Forelimb muscle (tissue), 1 donor: Measurements from ENCODE around the gene UBN1. TPM values are rescaled to one million over a fixed set of nuclear protein-coding genes. Genes with fewer than 3 reads are reported as not detected.

ENCODE experiments used
- DNase-seq: peaks from one replicate; pipeline ENCODE4 v3.0.0-alpha.2; 2013; ENCODE audit warnings: low read depth
- polyA plus RNA-seq: library from polyadenylated mRNA; unstranded; fragments of 120-200 nt; gene quantifications from one replicate; pipeline ENCODE4 v1.2.1, GENCODE V29; 2013; ENCODE audit not compliant: insufficient read length

The UBN1 gene
- polyA plus RNA-seq, 1 donor, result 17.9 TPM

DNA sequence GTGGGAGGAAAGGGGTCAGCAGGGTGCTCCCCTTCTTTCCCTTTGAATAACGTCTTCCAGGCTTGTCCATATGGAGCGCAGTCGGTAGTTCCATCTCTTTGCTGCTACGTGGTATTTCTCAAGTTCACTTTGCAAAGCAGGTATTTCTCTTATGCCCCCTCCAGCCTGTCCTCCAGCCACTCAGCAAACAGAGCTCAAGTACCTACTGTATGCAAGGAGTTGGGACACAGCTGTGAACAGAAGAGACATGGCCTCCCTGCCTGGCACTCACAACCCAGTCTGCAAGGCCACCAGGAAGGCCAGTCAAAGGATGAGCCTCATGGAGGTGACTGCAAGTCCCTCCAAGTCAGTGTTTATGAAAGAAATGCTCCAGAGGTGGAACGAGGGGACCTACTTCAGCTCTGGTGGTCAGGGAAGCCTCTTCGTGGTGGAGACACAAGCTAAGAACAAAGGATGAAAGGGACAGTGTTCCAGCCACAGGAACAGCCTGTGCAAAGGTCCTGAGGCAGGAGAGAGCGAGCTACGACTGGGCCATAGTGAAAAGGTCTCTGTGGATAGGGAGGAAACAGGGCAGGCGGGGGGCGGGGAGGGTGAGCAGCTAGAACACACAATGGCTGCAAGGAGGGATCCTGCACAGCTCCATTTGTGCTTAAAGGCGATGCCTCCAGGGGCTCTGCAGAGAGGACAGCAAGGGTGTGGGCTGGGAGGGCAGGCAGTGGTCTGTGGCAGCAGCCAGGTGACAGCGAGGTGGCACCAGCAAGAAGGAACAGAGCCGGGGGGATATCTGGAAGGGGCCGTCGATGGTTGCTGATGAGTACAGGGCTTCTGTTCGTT, 57.0 kb downstream of the UBN1 start:
- DNase-seq, result no peak

DNA sequence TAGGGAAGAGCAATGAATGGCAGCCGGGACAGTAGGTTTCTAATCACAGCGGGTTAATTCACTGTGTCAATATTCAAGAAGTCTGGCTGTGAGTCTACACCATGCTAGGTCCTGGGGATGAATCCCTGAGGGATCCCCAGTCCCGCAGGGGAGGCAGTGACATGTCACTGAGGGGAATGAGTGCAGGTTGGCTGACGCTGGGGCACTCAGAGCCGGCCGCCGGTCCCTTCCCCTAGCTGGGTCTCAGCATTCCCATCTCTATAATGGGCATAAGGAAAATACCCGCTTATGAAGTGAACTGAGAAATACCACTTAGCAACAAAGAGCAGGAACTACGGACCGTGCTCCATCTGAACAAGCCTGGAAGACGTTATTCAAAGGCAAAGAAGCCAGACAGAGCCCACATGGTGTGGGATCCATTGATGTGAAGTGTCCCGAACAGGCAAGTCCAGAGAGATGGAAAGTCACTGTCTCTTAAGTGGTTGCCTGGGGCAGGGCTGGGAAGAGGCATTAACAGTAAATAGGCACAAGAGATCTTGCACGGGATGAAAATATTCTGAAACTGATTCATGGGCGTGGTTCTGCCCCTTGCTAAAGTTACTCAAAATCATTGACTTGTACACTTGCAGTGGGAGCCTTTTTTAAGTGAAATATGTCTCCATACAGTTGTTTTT, 57.8 kb downstream of the UBN1 start:
- no peak for DNase-seq

DNA sequence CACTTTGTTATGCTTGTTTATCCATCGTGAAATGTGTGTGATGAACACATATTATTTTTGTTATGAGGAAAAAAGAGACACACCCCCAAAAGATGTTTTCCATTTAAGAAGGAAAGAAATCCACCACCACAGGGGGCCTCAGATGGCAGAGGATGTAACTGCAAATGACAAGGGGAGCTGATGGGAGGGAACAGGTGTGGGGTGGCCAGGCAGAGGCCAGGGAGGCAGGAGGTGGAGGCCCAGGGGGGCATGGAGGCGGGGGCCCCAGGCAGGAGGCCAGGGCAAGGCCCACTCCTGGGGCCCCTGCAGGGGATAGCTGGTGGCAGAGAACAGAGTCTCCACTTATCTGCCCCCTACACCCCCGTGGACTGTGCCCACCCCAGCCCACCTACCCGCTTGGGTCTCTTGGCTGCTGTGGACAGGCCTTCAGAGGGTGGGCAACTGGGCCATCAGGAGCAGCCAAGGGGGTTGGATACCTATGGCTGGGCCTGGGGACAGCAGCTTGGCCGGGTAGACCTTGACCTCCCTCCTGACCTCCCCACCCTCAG, 61.6 kb downstream of the UBN1 start:
- DNase-seq, result no peak

DNA sequence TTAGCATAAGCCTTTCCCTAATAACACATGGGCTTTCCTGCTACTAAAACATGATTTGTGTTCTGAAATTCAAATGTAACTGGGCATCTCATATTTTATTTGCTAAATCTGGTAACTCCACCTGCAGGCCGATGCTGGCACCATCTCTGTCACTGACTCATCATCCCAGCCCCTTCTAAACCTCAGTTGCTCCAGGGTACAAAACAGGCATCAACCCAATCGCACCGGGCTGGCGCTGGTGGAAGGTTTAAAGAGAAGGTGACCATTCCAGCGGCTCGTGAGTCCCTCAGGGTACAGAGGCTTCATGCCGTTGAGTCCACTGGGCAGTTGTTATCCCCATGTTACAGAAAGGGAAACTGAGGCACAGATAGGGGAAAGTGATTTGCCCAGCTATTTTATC, 62.5 kb downstream of the UBN1 start:
- DNase-seq, result no peak

DNA sequence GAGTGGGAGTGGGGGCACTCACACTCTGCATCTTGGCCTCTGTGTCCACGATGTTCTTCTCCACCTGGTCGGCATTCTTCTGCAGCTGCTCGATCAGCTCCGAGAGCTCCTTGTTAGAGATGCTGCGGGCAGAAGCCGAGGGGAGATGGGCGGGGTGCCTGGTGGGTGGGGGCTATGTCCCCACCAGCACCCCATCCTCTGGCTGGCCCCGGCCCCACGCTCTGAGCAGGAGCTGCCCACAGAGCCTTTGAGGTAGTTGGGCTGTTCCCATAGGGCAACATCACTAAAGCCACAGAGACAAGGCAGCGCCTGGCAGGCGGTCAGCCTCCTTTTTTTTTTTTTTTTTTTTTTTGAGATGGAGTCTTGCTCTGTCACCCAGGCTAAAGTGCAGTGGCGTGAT, 63.5 kb downstream of the UBN1 start:
- no peak for DNase-seq

DNA sequence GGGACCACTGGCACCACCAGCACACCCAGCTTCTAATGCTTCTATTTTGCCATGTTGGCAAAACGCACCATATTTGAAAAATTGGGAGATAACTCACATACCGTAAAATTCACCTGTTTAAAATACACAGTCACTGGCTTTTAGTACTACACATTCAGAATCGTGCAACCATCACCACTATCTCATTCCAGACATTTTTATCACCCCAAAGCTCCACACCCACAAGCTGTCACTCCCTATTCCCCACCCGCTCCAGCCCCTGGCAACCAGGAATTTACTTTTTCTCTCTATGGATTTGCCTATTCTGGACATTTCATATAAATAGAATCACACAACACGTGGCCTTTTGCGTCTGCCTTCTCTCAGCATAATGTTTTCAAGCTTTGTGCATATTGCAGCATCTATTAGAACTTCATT, 64.7 kb downstream of the UBN1 start:
- no peak for DNase-seq

DNA sequence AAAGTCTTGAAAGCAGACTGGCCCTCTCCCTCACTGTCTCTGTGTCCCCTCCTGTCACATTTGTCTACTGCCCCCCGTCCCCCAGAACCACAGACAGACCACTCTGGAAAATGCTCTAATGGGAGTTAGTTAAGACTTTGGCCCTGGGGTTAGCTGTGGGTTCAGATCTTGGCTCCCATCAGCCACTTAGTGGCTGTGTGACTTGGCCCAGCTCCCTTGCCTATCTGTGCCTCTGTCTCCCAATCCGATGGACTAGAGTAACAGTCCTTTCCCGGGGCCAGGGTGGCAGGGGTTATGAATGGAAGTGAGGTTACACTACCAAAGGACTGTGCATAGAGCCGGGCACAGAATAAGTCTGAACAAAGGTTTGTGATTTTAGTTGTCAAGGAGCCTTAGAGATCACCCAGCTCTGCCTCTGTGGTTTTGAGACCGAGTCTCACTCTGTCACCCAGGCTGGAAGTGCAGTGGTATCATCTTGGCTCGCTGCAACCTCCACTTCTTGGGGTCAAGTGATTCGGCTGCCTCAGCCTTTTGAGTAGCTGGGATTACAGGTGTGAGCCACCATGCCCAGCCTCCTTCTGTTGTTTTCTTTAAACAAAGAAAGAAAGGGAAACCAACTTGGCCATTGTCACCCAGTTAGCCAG, 66.0 kb downstream of the UBN1 start:
- DNase-seq, result no peak

DNA sequence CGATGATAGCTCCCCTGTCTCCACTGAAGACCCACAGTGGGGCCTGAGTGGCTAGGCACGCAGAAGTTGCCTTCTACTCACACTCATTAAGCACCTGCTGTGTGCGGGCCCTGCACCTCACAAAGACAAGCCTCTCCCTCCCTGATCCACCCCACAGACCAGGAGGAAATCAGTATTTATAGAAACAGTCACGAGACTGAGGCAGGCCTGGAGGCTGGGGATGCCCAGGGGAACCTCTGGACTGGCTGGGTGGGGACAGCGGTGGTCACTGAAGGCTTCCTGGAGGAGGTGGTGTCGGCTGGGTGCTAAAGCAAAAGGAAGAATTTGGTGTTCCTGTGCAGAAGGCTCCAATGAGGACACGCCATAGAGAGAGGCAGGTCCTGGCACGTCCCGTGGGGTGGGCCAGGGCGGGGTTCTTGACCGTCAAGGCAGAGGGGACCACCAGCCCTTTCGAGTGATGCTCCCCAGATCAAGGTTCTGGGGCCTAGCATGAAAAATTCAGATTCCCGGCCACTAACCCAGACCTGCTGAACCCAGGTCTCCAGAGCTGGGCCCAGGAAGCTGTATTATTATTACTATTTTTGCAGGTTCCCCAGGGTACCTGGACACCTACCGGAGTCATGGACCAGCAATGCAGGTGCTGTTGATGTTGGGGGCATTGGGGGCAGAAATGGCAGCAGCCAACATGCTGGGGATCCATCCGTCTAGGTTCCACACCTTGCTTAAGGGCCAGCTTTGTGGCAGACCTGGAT, 66.7 kb downstream of the UBN1 start:
- DNase-seq, result no peak

DNA sequence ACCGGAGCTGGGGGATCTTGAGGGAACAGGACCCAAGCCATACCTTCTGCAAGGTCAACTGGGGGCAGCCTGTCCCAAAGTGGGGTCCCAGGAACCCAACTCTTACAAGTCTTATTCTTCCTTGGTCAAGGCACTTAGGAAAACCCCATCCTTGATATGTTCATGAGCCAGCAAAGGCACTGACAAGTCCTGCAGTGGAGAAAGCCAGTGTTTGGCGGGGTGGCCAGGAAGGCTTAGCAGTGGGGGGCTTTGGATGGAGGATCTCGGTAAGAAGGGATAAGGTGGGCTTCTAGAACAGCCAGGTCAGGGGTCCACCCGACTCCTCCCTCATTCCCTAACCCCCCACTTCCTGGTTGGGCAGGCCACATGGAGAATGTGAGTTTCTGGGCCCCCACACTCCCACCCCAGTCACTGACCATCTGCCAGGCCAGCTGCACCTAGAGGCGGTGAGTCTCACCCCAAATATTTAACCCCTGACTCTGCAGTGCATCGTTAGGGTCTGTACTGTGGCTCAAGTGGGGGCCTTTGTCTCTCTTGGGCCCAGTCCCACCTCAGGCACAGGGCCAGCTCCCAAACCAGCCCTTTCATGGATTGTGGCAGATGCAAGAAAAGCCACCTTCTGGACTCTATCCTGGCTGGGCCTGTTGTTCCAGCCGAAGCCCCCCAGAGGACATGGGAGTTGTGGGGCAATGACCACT, 67.4 kb downstream of the UBN1 start:
- no peak for DNase-seq

DNA sequence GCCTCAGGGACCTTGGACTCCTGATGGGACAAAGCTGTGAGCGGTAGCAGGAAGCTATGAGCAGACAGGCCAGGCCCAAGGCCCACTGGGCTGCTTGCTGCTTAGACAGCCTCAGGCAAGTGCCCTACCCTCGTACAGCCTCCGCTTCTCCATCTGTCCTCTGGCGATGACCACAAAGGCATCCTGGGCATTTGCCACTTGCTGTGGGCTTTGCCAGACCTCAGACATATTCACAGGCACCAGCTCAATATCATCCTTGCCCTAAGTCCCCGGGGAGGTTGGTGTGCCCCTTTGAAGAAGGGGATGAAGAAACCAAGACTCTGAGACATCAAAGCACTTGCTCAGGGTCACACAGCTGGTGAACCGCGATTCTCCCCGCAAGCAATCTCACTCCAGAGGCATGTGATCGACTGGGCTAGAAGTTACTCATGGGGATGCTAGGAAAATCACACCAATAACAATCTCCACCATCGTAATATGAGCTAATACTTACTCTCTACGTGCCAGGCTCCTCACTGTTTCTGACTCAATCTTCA, 68.0 kb downstream of the UBN1 start:
- DNase-seq, result no peak

DNA sequence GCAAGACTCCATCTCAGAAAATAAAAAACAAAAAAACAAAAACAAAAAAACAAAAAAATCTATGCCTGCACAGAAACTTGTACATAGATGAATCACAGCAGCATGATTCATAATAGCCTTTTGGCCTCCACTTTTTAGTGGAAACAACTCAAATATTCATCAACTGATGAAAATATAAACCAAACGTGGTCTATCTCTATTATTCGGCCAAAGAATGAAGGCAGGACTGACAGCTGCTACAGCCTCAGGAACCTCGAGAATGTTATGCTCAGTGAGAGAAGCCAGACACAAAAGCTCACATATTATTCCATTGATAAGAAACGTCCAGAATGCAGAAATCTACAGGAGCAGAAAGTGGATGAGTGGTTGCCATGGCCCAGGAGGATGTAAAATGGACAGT, 69.8 kb downstream of the UBN1 start:
- no peak for DNase-seq

DNA sequence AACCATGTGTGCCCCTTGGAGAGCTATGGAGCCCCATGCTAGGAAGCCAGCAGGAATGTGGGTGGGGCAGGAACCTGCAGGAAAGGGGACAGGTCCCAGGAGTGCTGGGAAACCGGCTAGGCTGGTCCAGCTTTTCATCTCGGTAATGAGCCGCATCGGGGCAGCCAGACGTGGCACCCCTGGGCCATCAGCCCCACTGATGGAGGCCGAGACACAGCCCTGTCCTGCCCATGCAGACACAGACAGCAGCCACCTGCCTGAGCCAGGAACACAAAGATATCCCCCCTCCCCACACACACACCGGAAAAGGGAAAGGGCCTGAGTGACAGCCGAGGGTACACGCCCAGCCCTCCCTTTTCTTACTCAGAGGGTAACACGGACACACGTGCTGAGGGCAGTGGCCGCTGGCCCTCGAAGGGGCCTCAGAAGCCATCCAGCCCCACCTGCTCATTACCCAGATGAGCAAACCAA, 71.5 kb downstream of the UBN1 start:
- DNase-seq, result no peak

DNA sequence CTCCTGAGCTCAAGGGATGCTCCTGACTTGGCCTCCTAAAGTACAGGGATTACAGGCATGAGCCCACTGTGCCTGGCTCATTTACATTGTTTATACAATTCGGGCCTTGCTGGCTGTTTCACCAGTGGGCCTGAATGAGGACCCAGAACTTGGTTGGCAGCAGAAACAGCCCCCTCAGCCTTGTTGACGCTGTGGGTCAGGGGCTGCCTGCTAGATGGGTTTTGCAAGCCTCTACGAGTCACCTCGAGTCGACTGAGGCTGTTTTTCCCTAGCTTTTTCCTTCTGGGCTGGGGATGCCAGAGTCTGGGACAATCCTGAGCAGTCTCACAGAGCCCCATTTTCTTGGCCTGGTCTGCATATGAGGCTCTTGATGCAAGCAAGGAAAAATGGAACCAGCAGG, 73.5 kb downstream of the UBN1 start:
- DNase-seq, result no peak

DNA sequence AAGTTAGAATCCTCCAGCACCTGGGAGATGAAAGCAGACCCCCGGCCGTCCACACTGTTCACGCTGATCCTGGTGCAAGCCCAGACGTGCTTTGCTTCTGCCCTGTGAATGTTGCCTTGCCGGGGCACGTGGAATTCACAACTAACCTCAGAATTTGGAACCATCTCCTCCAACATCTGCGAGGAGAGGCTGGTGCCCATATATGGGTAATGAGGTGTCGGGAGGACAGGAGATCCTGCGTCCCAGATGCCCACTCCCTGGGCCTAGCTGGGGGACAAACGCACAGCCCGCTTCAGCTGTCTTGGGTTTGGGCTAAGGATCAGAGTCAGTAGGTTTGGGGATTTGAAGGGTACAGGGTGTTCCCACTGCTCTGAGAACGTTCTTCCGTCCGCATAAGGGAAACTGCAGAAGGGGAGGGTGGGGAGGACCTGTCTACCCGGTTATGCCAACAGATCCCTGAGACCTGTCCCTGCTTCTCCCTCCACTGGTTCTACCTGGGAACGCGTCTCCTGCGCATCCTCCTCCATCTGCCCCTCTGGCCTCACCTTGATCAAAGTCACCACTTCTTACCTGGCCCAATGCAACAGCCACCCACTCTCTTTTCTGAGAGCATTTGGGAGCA, 75.6 kb downstream of the UBN1 start:
- no peak for DNase-seq

DNA sequence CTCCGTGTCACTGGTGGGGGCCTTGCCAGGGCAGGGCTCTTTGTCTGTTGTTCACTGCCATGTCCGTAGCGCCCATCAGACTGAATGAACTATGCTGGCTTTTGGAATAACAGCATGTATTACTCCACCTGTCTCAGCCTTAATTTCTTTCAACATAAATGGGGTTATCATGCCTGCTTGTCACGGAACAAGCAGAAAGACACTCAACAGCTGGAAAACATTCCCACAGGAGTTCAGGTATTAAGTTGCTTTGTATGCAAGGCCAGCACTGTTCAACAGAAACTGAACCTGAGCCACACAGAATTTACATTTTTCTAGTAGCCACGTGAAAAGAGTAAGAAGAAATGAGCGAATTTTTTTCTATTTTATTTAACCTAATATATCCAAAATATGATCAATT, 76.6 kb downstream of the UBN1 start:
- DNase-seq, result no peak

DNA sequence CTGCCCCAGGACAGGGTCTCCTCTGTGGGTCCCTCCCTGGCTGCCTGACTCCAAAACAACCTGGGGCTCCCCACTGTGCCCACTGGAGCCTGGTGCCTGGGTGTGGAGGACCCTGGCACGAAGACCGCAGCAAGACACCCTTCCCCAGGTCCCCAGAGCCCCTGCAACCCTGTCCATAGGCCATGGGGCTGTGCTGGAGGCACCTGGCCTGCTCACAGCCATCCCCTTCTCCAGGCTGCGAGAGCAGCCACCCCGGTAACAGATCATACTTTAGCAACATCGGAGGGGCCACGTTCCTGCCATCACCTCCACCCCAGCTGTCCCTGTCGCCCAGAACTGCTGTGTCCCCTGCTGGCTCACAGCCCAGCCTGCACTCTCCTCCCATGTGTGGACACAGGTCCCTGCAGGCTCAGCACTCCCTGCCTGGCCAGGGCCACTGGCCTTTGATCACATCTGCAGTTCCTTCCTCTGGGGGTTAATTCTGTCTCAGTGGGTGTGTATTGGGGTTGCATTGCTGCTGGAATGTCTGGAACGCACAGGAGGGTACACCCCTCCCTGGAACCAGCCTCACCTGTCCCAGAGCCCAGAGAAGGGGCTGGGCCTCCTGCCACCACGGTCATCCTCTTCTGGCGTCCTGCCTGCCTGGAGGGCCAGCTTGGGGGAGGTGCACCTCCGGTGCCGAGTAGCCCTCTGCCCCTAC, 77.5 kb downstream of the UBN1 start:
- DNase-seq, result no peak

DNA sequence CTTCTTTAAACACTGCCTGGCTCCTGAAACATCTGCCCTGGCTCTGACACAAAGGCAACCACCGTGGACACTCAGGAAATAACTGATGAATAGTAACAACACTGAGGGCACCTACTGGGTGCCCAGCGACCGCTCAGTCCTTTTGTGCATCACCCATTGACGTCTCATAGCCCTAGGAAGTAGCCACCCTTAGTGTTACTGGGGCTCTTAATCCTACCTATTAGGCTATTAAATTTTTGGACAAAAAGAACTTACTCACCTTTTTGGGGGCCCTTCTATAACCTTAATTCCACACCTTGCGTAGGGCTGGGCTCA, 78.0 kb downstream of the UBN1 start:
- DNase-seq, result no peak

DNA sequence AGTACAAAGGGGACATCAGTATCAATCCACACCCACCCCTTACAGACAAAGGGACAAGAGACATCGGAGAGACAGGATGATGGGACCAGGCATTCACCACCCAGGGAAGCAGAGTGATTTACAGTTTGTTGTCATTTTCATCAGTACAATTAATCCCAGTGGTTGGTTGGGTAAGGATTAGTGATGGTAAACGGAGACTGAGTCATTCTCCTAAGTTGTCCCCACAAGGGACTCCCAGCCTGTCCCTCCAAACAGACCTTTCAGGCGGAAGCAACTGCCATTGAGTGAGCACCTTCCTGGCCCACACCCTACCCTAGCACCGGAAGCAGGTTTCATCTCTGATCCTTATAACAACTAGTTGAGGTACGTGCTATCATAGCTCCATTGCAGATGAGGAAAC, 78.5 kb downstream of the UBN1 start:
- no peak for DNase-seq

DNA sequence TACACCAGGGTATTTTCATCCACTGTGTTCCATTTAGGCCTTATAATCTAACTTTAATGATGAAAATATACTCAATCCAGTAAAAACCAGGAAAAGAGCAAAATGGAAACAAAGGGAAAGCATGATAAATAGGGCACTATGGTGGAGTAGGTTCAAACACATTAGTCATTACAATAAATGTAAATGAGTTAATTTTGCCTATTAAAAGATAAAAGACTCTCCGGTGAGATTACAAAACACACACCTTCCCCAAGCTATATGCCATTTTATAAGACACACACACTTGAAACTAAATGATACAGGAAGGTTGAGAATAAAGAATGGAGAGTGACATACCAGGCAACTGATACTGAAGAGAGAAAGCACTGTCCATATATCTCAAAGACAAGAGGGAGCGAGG, 79.6 kb downstream of the UBN1 start:
- DNase-seq, result no peak

DNA sequence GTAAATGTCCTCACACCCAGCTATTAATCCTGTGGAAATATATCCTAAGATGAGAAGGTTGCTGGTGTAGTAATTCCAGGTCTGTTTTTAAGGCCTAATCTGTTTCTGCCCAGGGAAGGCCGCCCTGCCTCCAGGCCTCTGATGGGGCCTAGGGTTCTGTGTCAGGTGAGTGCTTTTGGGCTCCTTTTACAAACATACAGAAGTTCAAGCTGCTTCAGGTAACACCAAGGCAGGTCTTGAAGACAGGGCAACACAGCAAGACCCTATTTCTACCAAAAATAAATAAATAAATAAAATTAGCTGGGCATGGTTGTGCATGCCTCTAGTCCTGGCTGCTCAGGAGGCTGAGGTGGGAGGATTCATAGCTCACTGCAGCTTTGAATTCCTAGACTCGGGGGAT, 80.4 kb downstream of the UBN1 start:
- DNase-seq, result no peak
